GM21423 (cell line): ENCODE results near the gene CTBP1.
"Not testable (repeated sequence)": the region's sequence is repeated elsewhere in the genome, so short reads cannot be mapped to it uniquely, and the experiment has no call there.

Source experiments
- ATAC-seq: cut with Tn5 transposase; IDR thresholded peaks from one replicate; pipeline ENCODE4 v1.9.1; 2021; ENCODE audit warnings: mild to moderate bottlenecking, moderate library complexity; ENCODE audit not compliant: unreplicated experiment

CTBP1 gene

DNA sequence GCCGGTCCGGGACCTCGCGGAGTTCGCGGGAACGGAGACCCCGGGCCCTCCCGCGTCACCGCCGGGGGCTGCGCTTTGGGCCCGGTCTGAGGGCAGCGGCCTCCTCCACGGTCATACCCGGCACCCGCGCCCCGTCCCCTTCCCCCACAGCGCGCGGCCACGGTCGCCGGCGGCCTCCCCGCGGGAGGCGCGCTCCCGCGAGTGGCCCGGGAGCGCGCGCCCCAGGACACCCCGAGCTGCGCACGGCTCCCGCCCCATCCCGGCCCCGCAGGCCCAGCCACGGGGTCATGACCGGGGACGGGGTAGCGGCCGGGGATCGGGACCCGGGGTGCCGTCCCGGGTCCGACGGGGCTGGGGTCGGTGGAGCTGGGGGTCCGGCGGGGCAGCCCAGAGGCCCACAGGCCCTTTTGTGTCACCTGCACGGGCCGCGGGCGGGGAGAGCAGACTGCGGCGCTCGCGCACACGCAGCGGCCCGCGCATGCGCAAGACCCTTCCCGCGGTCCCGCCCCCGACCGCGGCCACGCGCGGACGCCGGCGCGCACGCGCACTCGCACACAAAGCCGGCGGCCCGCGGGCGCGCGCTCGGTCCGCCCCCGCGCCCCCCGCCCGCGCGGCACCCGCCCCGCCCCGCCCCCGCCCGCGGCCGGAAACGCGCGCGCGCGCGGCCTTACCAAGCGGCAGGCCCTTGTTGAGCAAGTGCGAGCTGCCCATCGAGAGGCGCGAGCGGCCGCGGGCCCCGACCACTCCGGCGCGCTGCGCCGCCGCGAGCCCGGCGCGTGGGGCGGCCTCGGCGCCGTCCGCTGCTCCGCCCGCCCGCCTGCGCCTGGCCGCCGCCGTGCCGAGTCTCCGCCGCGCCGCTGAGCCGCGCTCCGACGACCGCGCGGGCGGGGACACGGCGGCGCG, at the start of gene CTBP1:
Gene CTBP1, minus strand, starts transcription at position 886 of the 903 bp plus-strand sequence. CDS start 7,799 bp downstream, outside the sequence.
- ATAC-seq = peak; percentile 46

DNA sequence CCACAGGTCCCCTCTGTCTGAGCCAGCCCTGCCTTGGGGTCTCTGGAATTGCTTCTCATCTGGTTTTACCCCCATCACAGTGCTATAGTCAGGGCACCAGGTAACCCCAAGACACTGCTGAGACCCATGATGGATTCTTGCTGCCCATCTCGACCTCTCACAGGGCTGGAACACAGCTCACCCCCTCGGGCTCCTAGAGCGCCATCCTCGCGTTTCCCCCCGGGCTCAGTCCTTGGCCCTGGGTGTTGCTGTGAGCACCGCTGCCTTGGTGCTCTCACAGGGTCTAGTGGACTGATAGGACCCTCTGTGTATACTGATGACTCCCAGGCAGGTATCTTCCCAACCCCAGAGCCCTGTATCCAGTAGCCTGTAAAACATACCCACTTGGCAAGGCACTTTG, 49.5 kb upstream of the CTBP1 start:
- ATAC-seq = no peak

DNA sequence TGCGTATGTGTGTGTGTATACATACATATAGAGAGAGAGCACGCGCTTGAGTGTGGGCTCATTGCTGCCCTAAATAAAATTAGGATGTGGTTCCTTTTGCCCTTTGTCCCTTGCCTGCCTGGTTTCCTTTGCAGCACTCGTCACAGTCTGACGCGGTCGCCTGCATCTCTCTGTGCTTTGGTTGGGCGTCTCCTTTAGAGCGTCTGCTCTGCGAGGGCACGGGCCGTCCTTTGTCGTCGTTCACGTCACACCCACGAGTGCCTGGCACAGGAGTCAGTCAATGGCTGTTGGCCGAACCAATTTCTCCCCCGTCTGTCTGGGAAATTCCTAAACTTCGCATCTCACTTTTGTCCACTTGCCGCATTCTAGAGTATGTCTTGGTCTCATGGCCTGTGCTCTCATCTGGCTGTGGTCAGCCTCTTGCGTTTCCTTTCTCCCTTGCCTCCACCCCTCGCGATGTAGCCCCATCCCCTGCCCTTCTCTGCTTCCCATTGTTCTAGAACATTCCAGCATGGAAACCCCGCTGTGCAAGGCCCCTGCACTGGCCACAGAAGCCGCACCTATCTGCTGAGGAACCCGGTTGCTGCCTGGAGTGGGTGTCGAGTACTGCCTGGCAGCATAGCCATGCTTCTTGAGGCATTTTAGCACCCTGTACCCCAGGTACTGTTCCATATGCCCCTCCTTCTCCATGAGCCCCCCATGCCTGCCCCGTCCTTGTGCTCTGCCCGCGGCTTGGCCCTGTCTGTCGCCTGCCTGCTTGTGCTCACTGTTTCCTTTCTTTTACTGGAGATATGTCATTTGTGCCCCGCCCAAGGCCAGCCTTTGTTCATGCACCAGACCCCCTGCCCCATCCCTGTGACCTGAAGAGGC, 48.8 kb upstream of the CTBP1 start:
- no peak for ATAC-seq

DNA sequence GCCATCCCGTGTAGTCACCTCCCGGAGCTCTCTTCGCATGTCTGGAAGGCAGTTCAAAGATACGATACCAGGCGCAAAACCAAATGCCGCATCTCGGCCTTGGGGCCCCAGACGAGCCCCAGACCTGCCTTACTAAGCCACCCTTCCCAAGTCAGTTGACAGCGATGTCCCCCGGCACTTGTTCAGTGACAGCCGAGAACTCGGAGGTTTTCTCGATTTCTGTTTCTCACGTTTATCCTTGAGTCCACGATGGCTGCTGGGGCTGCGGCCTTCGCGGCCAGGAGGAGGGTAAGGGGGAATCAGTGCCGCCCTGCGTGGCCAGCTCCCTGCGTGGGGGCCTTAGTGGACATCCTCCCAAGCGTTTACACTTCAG, 48.1 kb upstream of the CTBP1 start:
- no peak for ATAC-seq

DNA sequence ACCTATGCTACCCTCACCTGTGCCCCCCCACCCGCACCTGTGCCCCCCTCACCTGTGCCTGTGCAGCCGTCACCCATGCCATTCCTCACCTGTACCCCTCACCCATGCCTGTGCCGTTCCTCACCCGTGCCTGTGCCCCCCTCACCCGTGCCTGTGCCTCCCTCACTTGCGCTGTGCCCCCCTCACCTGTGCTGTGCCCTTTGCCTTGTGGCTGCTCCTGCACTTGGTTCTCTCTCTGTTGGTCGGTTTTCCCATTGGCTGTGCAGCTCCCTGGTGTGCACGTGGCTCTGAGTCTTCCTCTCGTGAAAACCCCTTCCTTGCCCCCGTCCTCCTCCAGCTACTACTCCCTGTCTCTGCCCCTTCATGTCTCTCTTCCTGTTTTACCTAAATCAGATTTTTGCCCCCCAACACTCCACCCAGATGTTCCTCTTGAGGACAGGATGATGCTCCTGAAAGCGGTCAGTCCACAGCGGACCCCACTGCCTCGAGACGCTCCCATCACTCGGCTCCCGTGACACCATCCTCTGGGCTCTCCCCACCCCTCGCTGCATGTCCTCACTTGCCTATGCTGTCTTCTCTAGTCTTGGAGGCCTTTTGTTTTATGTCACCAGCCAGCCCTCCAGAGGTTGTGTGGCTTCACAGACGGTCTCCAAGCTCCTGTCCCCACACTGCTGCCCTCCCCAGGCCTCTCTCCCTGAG, 47.5 kb upstream of the CTBP1 start:
- ATAC-seq = no peak

DNA sequence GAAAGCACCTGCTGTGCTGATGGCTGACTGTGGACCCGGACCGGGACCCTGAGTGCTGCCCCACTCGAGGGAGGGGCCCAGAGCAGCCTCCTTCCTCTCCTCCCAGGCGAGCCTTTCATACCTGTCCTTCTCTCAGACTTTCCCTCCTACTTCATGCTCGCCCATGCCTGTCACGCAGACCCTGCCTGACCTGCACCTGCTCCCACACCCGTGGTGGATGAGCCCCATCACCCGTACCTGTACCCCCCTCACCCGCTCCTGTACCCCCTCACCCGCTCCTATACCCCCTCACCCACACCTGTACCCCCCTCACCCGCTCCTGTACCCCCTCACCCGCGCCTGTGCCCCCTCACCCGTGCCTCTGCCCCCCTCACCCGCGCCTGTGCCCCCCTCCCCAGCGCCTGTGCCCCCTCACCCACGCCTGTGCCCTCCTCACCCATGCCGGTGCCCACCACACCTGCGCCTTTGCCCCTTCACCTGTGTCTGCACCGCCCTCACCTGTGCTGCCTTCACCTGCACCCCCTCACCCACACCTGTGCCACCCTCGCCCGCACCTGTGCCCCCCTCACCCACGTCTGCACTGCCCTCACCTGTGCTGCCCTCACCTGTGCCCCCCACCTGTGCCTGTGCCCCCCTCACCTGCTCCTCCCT, 46.6 kb upstream of the CTBP1 start:
- ATAC-seq = no peak

DNA sequence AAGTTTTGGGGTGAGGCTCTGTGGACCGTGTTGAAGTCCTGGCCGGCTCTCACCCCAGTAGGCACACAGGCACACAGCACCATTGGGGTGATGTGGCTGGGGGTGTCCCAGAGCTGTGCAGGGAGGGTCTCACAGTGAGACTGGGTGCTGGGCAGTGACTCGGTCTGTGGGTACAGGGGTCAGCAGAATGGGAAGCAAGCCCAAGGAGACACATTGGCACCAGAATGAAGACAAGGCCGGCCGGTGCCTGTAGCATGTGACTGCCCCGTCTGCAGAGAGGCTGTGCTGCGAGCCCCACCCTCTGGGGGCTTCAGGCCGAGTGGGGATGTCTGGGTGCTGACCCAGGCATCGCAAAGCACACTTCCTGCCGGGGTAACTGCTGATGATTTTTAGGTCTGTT, 46.0 kb upstream of the CTBP1 start:
- ATAC-seq = no peak

DNA sequence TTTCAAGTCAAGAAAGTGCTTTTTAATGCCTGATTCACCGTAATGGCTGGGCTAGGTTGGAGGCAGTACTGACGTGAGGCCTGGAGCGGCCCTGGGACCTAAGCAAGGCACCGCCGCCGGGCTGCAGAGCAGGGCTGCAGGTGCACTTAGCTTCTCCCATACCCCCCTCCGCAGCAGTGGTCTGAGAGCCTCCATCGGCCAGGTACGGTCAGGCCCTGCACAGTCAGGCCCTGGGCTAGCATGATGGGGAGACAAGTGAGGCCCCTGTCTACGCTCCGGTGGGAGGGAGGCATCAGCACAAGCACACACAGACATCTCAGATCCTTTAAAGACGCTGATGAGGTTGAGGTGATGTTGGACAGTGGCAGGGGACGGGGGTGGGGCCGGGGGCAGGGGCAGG, 45.5 kb upstream of the CTBP1 start:
- no peak for ATAC-seq

DNA sequence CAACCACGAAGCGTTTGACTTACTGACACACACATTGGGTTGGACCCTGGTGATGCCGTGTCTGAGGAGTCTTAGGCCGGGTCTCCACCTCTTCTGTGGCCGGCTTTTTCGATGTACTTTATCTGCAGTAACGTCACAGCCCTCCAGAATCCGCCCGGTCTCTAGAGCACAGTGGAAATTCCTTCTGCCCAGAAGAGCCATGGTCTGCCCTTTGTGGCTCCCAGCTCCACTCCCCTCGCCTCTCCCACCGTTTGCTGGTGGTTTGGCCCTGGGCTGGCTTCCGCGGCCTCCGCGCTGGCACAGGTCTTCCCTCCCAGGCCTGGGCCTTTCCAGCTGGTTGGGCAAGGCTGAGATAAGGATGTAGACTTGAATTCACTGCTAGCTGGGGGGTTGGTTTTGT, 45.1 kb upstream of the CTBP1 start:
- ATAC-seq = no peak

DNA sequence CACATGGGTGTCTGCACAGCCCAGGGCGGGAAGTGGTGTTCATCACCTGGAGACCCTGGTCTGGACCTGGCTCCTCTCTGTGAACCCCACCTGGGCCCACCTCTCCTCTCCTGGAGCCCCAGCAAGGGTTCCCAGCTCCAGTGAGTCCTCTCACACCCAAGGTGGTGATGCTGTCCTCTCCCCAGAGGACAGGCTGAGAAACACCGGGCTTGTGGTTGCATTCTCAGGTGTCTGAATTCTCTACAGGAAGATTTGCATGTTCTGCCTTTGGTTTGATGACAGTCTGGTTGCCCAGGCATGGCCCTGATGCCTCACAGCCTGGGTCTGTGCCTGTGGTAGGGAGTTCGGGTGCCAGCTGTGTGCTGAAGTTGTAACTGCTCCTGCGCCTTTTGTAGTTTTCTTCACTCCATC, 44.6 kb upstream of the CTBP1 start:
- no peak for ATAC-seq

DNA sequence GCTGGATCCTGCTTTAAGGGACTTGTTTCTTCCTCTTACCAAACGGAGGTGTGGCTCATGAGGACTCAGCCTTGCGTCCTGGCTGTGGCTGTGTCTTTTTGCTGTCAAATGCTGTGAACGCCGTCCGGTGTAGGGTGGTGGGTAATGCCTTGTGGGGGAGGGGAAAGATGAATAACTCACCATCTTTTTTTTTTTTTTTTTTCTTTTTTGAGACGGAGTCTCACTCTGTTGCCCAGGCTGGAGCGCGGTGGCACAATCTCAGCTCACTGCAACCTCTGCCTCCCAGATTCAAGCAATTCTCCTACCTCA, 43.7 kb upstream of the CTBP1 start:
- ATAC-seq = not testable (repeated sequence)

DNA sequence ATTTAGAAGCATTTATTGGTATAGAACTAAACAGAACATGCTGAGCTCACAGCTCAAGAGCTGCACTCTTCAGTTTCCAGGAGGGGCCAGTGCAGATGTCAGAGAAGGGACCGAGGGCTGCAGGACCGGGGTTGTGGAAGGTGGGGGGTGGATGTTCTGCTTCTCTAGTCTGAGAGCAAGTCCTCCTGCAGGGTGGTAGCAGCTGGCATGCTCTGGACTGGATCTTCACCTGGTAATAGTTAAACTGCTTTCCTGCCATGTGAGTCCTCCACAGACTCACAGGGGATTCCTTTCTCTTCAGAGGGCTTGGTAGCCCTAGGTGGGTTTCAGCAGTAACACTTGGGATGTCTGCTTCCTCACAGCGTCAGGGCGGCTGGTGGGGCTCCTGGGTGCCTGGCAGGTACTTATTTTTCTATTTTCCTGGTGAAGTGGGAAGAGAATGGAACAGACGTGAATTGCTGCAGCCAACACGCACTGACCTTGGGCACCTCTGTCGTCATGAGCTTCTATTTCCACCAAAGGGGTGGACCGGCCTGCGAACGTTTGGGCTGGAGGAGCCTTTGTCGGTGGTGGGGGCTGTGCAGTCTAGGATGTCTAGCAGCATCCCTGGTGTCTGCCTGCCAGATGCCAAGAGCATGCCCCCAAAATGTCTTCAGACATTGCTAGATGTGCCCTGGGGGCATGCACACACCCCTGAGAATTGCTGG, 43.2 kb upstream of the CTBP1 start:
- no peak for ATAC-seq

DNA sequence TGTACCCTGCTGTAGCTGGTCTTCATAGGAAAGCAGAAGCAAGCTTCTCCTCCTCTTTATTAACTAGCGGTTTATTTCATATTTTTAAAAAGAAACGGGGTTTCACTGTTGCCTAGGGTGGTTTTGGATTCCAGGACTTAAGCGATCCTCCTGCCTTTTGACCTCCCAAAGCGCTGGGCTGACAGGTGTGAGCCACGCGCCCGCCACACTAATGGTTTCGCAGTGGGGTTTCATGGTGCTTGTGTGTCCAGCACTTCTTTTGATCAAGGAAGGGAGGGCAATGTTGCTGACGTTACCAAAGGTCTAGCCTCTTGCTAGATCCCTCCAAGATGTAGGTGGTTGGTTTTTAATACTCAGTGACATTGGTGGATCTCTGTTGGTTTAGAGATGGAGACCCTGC, 42.2 kb upstream of the CTBP1 start:
- no peak for ATAC-seq

DNA sequence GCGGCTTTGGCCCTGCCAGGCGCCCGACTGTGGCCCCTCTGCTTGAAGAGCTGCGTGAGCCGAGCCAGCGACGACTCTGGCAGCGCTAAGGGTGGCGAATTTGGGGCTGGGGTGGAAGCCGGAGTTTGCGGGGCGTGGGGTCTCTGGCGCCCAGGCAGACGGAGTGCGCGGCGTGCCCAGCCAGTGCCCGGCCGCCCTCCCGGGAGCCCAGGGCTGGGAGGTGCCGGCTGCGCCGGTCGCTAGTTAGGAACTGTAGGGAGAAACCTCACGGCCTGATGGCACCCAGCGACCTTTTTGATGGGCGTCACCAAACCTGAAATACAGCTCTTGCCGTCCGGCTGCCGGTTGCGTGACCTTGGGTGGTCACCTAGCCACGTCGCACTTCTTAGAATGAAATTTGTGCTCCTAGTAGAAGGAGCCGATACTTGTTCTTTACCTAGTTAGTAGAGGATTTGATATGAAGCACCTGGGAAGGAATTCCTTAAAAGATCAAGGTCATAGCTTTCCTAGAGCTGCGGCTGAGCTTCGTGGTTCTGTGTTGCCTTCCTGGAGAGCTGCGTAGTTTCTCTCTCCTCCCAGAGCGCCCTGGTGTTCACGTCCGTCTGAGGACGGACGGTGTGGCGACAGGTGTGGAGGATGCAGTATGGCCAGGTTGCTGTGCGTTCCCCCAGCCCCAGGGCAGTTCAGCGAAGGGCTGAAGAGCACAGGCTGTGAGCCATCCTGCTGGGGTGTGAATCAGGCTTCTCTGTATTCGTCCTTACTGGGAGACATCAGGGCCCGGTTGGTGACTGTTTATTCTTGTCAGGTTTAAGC, 41.4 kb upstream of the CTBP1 start:
- ATAC-seq = peak; percentile 6

DNA sequence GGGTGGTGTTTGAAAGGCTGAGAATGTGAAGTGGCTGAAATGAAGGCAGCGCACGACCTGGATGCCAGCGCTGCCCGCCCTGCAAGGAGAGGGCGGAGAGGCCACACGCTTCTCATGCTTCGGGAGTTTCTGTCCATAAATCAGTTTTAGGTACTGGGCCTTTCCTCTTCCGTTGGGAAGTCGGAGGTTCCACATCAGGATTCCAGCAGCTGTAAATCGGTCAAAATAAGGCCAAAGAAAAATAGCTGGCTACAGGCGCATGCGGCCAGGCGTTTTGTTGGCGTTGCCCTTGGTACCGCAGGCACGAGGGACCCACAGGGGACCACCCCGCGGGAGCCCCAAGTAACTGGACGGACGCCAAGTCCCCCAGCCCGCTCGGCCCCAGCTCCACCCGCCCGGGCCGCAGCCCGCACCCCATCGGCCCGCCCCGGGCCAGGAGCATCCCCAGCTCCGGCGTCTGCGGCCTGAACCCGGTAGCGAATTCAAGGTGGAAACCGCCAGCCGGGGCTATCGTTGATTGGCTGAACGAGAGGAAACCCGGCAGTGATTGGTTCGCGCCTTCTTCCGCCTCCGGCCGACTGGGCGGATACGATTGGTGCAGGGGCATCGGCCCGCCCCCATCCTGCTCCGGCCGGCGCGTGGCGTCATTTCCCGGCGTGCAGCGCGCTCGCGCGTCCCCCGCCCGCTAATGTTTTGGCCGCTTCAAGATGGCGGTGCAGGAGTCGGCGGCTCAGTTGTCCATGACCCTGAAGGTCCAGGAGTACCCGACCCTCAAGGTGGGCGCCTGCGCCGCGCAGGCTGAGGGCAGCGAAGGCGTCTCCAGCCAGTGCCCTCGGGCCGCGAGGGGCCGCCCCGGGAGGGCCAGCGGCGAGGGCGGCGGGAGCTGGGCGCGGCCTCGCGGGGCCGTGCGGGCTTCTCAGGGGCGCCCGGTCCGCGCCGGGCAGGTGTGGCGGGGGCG, 40.6 kb upstream of the CTBP1 start, which contains the start of gene MAEA:
Gene MAEA, plus strand, starts transcription at position 685 of the 958 bp plus-strand sequence. Its CDS starts 23 bp downstream, at position 708.
- peak; percentile 92 for ATAC-seq

DNA sequence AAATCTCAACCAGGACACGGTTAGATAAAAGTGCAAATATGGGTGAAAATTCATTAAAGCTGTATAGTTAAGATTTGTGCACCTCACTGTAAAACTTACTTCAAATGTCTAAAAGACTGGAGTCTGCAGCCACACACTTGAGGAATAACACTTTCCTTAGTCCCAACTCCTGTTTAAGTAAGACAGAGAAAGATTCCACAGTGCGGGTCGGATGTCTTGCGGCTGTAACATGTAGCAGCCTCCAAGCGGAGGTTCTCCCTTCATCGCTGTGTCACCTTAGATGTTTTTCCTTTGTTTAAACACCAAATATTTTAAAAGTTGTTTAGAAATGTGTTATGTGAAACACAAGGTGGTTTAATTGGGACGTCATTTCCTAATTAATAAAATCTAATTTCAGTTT, 39.9 kb upstream of the CTBP1 start:
- no peak for ATAC-seq

DNA sequence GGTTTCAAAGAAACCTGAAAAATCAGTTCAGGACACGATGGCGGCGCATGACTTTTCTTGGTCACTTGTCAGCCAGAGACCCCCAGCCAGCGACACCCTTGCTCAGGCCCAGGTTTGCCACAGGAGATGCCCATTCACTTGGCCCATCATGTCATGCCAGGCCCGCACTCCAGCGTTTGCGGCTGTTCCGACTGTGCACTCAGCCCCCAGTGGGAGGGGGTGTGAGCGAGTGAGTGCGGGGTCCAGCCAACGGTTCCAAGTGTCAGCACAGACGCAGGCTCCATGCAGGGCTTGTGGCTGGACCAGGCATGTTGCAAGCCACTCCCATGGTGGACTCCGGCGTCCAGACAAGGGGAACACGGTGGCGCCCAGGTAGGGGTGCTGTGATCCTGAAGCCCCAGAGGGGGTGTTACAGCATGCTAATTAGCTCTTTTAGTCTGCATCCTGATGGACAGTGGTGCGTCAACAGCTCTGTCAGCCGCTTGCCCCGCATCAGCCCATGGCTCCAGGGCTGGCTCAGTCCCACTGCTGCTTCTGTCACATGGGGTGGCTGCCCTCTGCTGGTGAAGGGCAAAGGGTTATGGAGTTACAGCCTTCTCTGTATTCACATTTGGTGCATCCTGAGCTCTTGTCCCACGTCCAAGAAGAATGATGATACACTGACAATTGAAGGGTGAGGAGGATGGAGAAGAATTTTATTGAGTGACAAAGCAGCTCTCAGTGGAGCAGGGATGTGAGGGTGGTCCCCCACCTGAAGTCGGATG, 37.0 kb upstream of the CTBP1 start:
- no peak for ATAC-seq
